Measurements from ENCODE around the gene MLANA.

The MLANA gene

DNA sequence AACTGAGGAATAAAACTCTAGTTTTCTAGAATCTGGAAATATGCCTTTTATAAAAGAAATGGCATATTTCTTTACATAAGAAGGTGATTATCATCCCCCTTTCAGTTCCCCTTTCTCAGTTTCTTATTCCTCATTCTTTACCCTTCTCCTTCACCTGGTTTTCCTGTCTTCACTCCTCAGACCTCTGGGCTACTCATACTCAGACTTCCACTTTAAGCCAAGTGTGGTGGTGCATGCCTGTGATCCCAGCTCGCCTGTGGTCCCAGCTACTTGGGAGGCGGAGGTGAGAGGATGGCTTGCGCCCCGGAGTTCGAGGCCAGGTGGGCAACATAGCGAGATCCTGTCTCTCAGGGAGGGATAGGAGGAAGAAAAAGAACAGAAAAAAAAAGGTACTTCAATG, 67.6 kb downstream of the MLANA start:
- no peak for DNase-seq (ENCODE audit: low spot score)
